Neural crest cell (in vitro differentiated cells): ENCODE data around the gene NOS1AP. TPM values are rescaled to one million over a fixed set of nuclear protein-coding genes. Genes with fewer than 3 reads are reported as not detected.

Source experiments
- DNase-seq: peaks from one replicate; pipeline ENCODE4 v3.0.0; 2021; ENCODE audit warnings: low read depth, mixed read lengths, low spot score
- H3K27ac Mint-ChIP-seq: one replicate; pipeline ENCODE4 v1.8.0; 2021; ENCODE audit warnings: mild to moderate bottlenecking, mixed read lengths; ENCODE audit not compliant: unreplicated experiment
- H3K27me3 Mint-ChIP-seq: 2 replicates; pipeline ENCODE4 v1.8.0; 2021; ENCODE audit warnings: low read depth, mild to moderate bottlenecking, mixed read lengths
- H3K36me3 Mint-ChIP-seq: 2 replicates; pipeline ENCODE4 v1.8.0; 2021; ENCODE audit warnings: low read depth, mild to moderate bottlenecking, mixed read lengths
- H3K4me1 Mint-ChIP-seq: 2 replicates; pipeline ENCODE4 v1.8.0; 2021; ENCODE audit warnings: mixed read lengths
- H3K4me3 Mint-ChIP-seq: one replicate; pipeline ENCODE4 v1.8.0; 2021; ENCODE audit warnings: mild to moderate bottlenecking, mixed read lengths
- H3K9me3 Mint-ChIP-seq: 2 replicates; pipeline ENCODE4 v1.8.0; 2021; ENCODE audit warnings: mixed read lengths
- CTCF ChIP-seq: fragments of 200-600 bp; sonication (generic); conservative IDR thresholded peaks from 2 replicates; pipeline ENCODE4 v1.5.0; 2021; ENCODE audit warnings: antibody characterized with exemption, mild to moderate bottlenecking
- total RNA-seq: library from RNA; stranded (reverse); gene quantifications from 2 replicates; pipeline ENCODE4 v1.2.1, GENCODE V29; 2021

The NOS1AP gene
- total RNA-seq, 1 donor from 2014 or later = 7.0 TPM

DNA sequence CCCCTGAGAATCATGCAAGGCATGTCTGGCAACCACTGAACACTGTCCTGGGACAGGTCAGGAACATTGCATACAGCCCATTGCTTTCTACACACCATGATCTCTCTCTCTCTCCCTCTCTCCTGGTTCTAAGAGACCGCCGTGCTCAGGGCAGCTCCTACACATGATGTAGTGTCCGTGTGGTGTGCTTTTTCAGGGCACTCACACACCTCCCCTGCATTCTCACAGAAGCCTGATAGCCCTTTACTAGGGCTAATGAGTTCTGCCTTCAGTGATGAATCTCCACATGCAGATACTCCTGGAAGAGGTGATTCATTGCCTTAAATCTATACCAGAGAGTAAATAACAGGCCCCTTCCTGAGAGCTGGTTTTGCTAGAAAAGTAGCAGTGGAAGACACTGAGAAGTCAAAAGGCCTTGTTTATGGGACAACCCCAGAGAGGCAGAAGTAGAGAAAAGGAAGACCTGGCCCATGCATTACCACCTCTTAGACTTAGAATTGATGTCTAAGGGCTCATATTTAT, 38.7 kb upstream of the NOS1AP start:
- no peak for DNase-seq
- Mint-ChIP-seq H3K4me1 (no peaks in the 10 kb centered on the region), H3K9me3 (peaks cover 7% of the 10 kb centered on the region), H3K27me3 (peaks cover 62% of the 10 kb centered on the region), H3K4me3 (no peak overlapping the region), H3K36me3 (no peaks in the 10 kb centered on the region), H3K27ac (no peak overlapping the region)
- no peak for TF ChIP-seq CTCF

DNA sequence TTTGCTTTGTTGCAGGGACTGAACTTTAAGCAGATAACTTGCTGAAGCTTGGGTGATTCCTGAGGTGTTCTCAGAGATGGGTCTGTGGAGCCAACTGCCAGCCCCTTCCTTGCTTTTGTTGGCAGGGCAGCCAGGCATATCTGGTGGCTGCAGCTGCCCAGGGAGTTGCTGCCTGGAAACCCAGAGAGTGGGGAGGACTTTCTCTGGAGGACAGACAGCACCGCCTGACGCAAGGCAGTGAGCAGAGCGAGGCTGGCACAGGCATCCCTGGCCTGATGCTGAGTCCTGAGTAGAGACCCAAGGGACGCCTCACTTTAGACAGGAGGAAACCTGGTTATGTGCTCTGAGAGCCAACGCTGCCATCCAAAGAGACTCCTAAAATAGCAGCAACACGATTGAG, 36.1 kb upstream of the NOS1AP start:
- H3K4me1 Mint-ChIP-seq = no peaks in the 10 kb centered on the region
- H3K27me3 Mint-ChIP-seq = peaks cover 58% of the 10 kb centered on the region
- TF ChIP-seq CTCF = no peak
- H3K36me3 Mint-ChIP-seq = no peaks in the 10 kb centered on the region
- no peak overlapping the region for H3K4me3 Mint-ChIP-seq
- no peak for DNase-seq
- H3K27ac Mint-ChIP-seq = no peak overlapping the region
- H3K9me3 Mint-ChIP-seq = no peaks in the 10 kb centered on the region

GRCh38 chr1:162035241-162035640, 34.2 kb upstream of the NOS1AP start:
- H3K36me3 Mint-ChIP-seq = no peaks in the 10 kb centered on the region
- H3K9me3 Mint-ChIP-seq = no peaks in the 10 kb centered on the region
- peaks cover 54% of the 10 kb centered on the region for H3K27me3 Mint-ChIP-seq
- no peak overlapping the region for H3K4me3 Mint-ChIP-seq
- no peaks in the 10 kb centered on the region for H3K4me1 Mint-ChIP-seq
- DNase-seq = no peak
- H3K27ac Mint-ChIP-seq = no peak overlapping the region
- TF ChIP-seq CTCF = no peak

DNA sequence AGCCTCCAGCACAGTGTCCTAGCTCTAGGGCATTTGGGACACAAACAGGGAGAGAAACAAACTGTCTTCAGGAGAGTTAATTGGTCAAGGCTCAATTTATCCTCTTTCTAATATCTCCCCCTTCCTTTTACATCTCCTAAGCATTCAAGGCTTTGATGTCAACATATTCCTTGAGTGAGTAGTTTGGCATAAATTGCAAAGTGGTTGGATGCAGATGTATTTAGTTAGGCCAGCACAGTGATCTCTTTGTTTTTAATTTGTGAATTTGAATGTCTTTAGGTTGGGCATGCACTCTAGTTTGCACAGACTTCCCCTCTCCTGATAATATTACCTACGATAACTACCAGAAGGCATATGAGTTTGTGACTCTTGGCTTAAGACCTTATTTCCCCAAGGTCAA, 33.3 kb upstream of the NOS1AP start:
- no peak for DNase-seq
- Mint-ChIP-seq H3K9me3 (no peaks in the 10 kb centered on the region), H3K4me1 (no peaks in the 10 kb centered on the region), H3K36me3 (no peaks in the 10 kb centered on the region), H3K27me3 (peaks cover 49% of the 10 kb centered on the region), H3K27ac (no peak overlapping the region), H3K4me3 (no peak overlapping the region)
- TF ChIP-seq CTCF = no peak

DNA sequence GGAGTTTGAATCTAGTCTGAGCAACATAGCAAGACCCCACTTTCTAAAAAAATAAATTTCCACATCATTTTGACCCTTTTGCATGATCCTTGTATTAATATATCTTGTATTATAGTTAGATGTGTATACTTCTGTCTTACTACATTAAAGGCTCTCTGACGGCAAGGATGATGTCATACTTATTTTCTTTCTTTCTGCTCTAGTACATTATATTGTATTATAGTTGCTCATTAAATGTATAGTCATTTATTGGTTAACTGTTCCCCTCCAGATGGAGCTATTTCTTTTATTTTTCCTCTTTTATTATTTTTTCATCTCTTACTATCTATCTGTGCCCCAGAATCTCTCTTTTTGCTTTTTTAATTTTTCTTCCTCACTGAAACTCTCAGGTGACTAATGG, 30.9 kb upstream of the NOS1AP start:
- Mint-ChIP-seq H3K36me3 (no peaks in the 10 kb centered on the region), H3K27me3 (peaks cover 32% of the 10 kb centered on the region), H3K4me1 (no peaks in the 10 kb centered on the region), H3K27ac (no peak overlapping the region), H3K4me3 (no peak overlapping the region), H3K9me3 (no peaks in the 10 kb centered on the region)
- TF ChIP-seq CTCF = no peak
- no peak for DNase-seq

- no peaks in the 10 kb centered on the region for H3K4me1 Mint-ChIP-seq
- TF ChIP-seq CTCF = no peak
- peaks cover 23% of the 10 kb centered on the region for H3K27me3 Mint-ChIP-seq
- no peak overlapping the region for H3K4me3 Mint-ChIP-seq
- no peak for DNase-seq
- H3K36me3 Mint-ChIP-seq = no peaks in the 10 kb centered on the region
- H3K9me3 Mint-ChIP-seq = no peaks in the 10 kb centered on the region
- no peak overlapping the region for H3K27ac Mint-ChIP-seq
Measured at GRCh38 chr1:162040001-162040400, 29.5 kb upstream of the NOS1AP start.
